ENCODE measurements around the gene OSTC.

GRCh38 chr4:108646706-108647105 lies 3.7 kb upstream of the OSTC start:
- TF ChIP-seq CTCF (IDR thresholded peaks at IDR 0.05 in 8 of 11, conservative IDR thresholded peaks at IDR 0.05 in 3 of 11) (no peak), POLR2A (IDR thresholded peaks at IDR 0.05) (no peak)

Measured in spleen (tissue), 7 donors.